IMR-90 (cell line): ENCODE results near the gene MIOX. TPM values are rescaled to one million over a fixed set of nuclear protein-coding genes. Genes with fewer than 3 reads are reported as not detected.

Experiments
- ATAC-seq: fragments of 200-7000 bp; cut with Tn5 transposase; 2 replicates; pipeline ENCODE4 v1.9.1; 2020; ENCODE audit warnings: low read depth, mild to moderate bottlenecking, moderate library complexity
- BruUV-seq: library from RNA; stranded (reverse); fragments of 400-500 nt; replicated peaks from 2 replicates; lab custom pipeline; 2021; lab: Mats Ljungman, UMichigan
- CTCF ChIA-PET: fragments of 300-600 bp; formaldehyde crosslinking; extraction: SDS; loops from one replicate; lab custom pipeline; 2021; ENCODE audit warnings: antibody characterized with exemption; lab: Yijun Ruan, JAX
- POLR2A ChIA-PET: fragments of 300-600 bp; sonication (Branson Sonifier 250); formaldehyde crosslinking; loops from one replicate; lab custom pipeline; 2022; ENCODE audit warnings: antibody characterized with exemption; ENCODE audit not compliant: unreplicated experiment; lab: Charles Lee
- DNase-seq: peaks from one replicate; pipeline ENCODE4 v3.0.0; 2013
- H2AFZ ChIP-seq: replicated peaks from 2 replicates; pipeline ENCODE3; 2013; ENCODE audit warnings: low read length, mild to moderate bottlenecking; ENCODE audit not compliant: poor library complexity
- H2AK5ac ChIP-seq: 2 replicates; pipeline ENCODE4 v1.6.1; 2013; ENCODE audit warnings: low read depth, low read length, inconsistent platforms
- H2AK9ac ChIP-seq: replicated peaks from 2 replicates; pipeline ENCODE3; 2013; ENCODE audit warnings: mild to moderate bottlenecking, low read depth, low read length, moderate library complexity; ENCODE audit not compliant: poor library complexity
- H2BK120ac ChIP-seq: 2 replicates; pipeline ENCODE4 v1.6.1; 2013; ENCODE audit warnings: low read depth, low read length, inconsistent platforms
- H2BK15ac ChIP-seq: 3 replicates; pipeline ENCODE4 v1.6.1; 2013; ENCODE audit warnings: low read depth, low read length, inconsistent platforms
- H2BK20ac ChIP-seq: 2 replicates; pipeline ENCODE4 v1.6.1; 2013; ENCODE audit warnings: low read depth, mild to moderate bottlenecking, inconsistent platforms, low read length, moderate library complexity
- H2BK5ac ChIP-seq: 2 replicates; pipeline ENCODE4 v1.6.1; 2013; ENCODE audit warnings: mild to moderate bottlenecking, low read depth, low read length, inconsistent platforms; ENCODE audit not compliant: poor library complexity, severe bottlenecking
- H3K14ac ChIP-seq: replicated peaks from 2 replicates; pipeline ENCODE4 v1.6.1; 2013; ENCODE audit warnings: low read depth, low read length, inconsistent platforms
- H3K18ac ChIP-seq: 2 replicates; pipeline ENCODE4 v1.6.1; 2013; ENCODE audit warnings: low read depth, low read length, control low read depth
- H3K23ac ChIP-seq: 2 replicates; pipeline ENCODE4 v1.6.1; 2013; ENCODE audit warnings: low read depth, low read length, inconsistent platforms
- H3K27ac ChIP-seq: 2 replicates; pipeline ENCODE4 v1.5.1; 2013; ENCODE audit warnings: mild to moderate bottlenecking, control low read depth, low read length; ENCODE audit not compliant: insufficient read depth
- H3K27me3 ChIP-seq: 2 replicates; pipeline ENCODE4 v1.6.1; 2013; ENCODE audit warnings: low read length; ENCODE audit not compliant: control insufficient read depth, insufficient read depth
- H3K36me3 ChIP-seq: 2 replicates; pipeline ENCODE4 v1.6.1; 2013; ENCODE audit warnings: low read length, mixed read lengths; ENCODE audit not compliant: control insufficient read depth, insufficient read depth
- H3K4ac ChIP-seq: 2 replicates; pipeline ENCODE4 v1.6.1; 2013; ENCODE audit warnings: low read depth, low read length, inconsistent platforms
- H3K4me1 ChIP-seq: 2 replicates; pipeline ENCODE4 v1.6.1; 2013; ENCODE audit warnings: low read length, mixed read lengths; ENCODE audit not compliant: control insufficient read depth, insufficient read depth
- H3K4me2 ChIP-seq: 2 replicates; pipeline ENCODE4 v1.6.1; 2013; ENCODE audit warnings: low read depth, mild to moderate bottlenecking, control low read depth, low read length, moderate library complexity
- H3K4me3 ChIP-seq: 2 replicates; pipeline ENCODE4 v1.5.1; 2013; ENCODE audit warnings: low read depth, mild to moderate bottlenecking, control low read depth, low read length, moderate library complexity; ENCODE audit not compliant: insufficient read depth
- H3K56ac ChIP-seq: 2 replicates; pipeline ENCODE4 v1.6.1; 2013; ENCODE audit warnings: low read length, inconsistent platforms; ENCODE audit not compliant: insufficient read depth; ENCODE audit errors: extremely low read depth
- H3K79me1 ChIP-seq, 2 experiments: 2 replicates each; pipeline ENCODE4 v1.6.1; 2013; ENCODE audit warnings: low read length in 2 of 2, inconsistent platforms in 1 of 2, low read depth in 1 of 2
- H3K9ac ChIP-seq: 2 replicates; pipeline ENCODE4 v1.6.1; 2013; ENCODE audit warnings: low read depth, low read length, control low read depth
- H3K9me1 ChIP-seq: 2 replicates; pipeline ENCODE4 v1.6.1; 2013; ENCODE audit warnings: low read length, inconsistent platforms; ENCODE audit not compliant: insufficient read depth
- H3K9me3 ChIP-seq: 2 replicates; pipeline ENCODE4 v1.6.1; 2013; ENCODE audit warnings: low read length; ENCODE audit not compliant: control insufficient read depth, insufficient read depth
- H4K20me1 ChIP-seq: 2 replicates; pipeline ENCODE4 v1.6.1; 2013; ENCODE audit warnings: low read length, inconsistent platforms; ENCODE audit not compliant: insufficient read depth
- H4K5ac ChIP-seq: 2 replicates; pipeline ENCODE4 v1.6.1; 2013; ENCODE audit warnings: mild to moderate bottlenecking, low read depth, low read length, control low read depth
- H4K8ac ChIP-seq, 2 experiments: 2 replicates each; pipeline ENCODE4 v1.6.1; 2013; ENCODE audit warnings: low read depth in 2 of 2, low read length in 2 of 2, control low read depth in 1 of 2, inconsistent platforms in 1 of 2
- H4K91ac ChIP-seq: 2 replicates; pipeline ENCODE4 v1.6.1; 2013; ENCODE audit warnings: low read depth, low read length, inconsistent platforms; ENCODE audit not compliant: insufficient read depth
- BHLHE40 ChIP-seq: fragments of 150-350 bp; IDR thresholded peaks from 2 replicates; pipeline ENCODE4 v1.6.1; 2016; ENCODE audit warnings: mild to moderate bottlenecking, low read depth, low read length
- CEBPB ChIP-seq: IDR thresholded peaks from 2 replicates; pipeline ENCODE4 v1.6.1; 2012; ENCODE audit warnings: low read depth, low read length, improper control_type of control experiment
- CHD1 ChIP-seq: IDR thresholded peaks from 2 replicates; pipeline ENCODE4 v1.6.1; 2012; ENCODE audit warnings: low read depth, low read length, improper control_type of control experiment
- FOS ChIP-seq: fragments of 150-350 bp; IDR thresholded peaks from 2 replicates; pipeline ENCODE4 v1.6.1; 2016; ENCODE audit warnings: low read depth, low read length
- MAFK ChIP-seq: IDR thresholded peaks from 2 replicates; pipeline ENCODE4 v1.6.1; 2012; ENCODE audit warnings: low read depth, low read length, improper control_type of control experiment
- MAZ ChIP-seq: IDR thresholded peaks from 2 replicates; pipeline ENCODE4 v1.6.1; 2012; ENCODE audit warnings: low read depth, mild to moderate bottlenecking, low read length, improper control_type of control experiment, moderate library complexity, borderline replicate concordance
- MXI1 ChIP-seq: IDR thresholded peaks from 2 replicates; pipeline ENCODE4 v1.6.1; 2012; ENCODE audit warnings: low read depth, mild to moderate bottlenecking, low read length, moderate library complexity, borderline replicate concordance
- NFE2L2 ChIP-seq: fragments of 150-350 bp; IDR thresholded peaks from 2 replicates; pipeline ENCODE4 v1.6.1; 2016; ENCODE audit warnings: low read depth, mild to moderate bottlenecking, low read length
- POLR2A ChIP-seq: IDR thresholded peaks from 2 replicates; pipeline ENCODE4 v1.6.1; 2012; ENCODE audit warnings: mild to moderate bottlenecking, low read depth, low read length
- RAD21 ChIP-seq: IDR thresholded peaks from 2 replicates; pipeline ENCODE4 v1.6.1; 2012; ENCODE audit warnings: low read length, improper control_type of control experiment
- RCOR1 ChIP-seq: IDR thresholded peaks from 2 replicates; pipeline ENCODE4 v1.6.1; 2012; ENCODE audit warnings: mild to moderate bottlenecking, low read length, improper control_type of control experiment; ENCODE audit not compliant: insufficient replicate concordance
- RFX5 ChIP-seq: IDR thresholded peaks from 2 replicates; pipeline ENCODE4 v1.8.0; 2012; ENCODE audit warnings: low read depth, mild to moderate bottlenecking, low read length, moderate library complexity
- SMC3 ChIP-seq: fragments of 150-350 bp; IDR thresholded peaks from 2 replicates; pipeline ENCODE4 v1.6.1; 2016; ENCODE audit warnings: low read depth, mild to moderate bottlenecking, antibody characterized with exemption, low read length, moderate library complexity
- USF2 ChIP-seq: fragments of 150-350 bp; IDR thresholded peaks from 2 replicates; pipeline ENCODE4 v1.6.1; 2017; ENCODE audit warnings: mild to moderate bottlenecking, antibody characterized with exemption, low read length, low read depth
- whole genome bisulfite sequencing, 2 experiments: methylation state at CpG; one replicate each; pipeline versions ENCODE4 v1.1.5 to v1.1.7; 2013; ENCODE audit warnings: missing lambda C conversion rate in 2 of 2; ENCODE audit not compliant: insufficient read length in 1 of 2; ENCODE audit errors: extremely low coverage in 2 of 2; 5-methylcytosine and 5-hydroxymethylcytosine counted together
- dilution Hi-C: fragments of 300-500 bp; cut with HindIII; formaldehyde crosslinking; loops from one replicate; pipeline ENCODE4 v1.14.3; 2018; ENCODE audit warnings: low sequenced_read_pairs; ENCODE audit not compliant: unreplicated experiment
- in situ Hi-C: fragments of 300-500 bp; cut with MboI; formaldehyde crosslinking; loops from 3 replicates; pipeline ENCODE4 v1.14.3; 2019; ENCODE audit warnings: low sequenced_read_pairs, inconsistent platforms, mixed read lengths
- intact Hi-C: fragments of 100-400 bp; cut with micrococcal nuclease; formaldehyde crosslinking; loops from 2 replicates; pipeline ENCODE4 v1.10.0; 2022
- polyA plus RNA-seq, 3 experiments: library from polyadenylated mRNA; depleted of rRNA; stranded (reverse); fragments of >200 nt; gene quantifications; 2 replicates each; pipeline ENCODE4 v1.2.3, GENCODE V29; 2012; ENCODE audit warnings: low replicate concordance in 1 of 3
- total RNA-seq: library from RNA; depleted of rRNA; stranded (reverse); fragments of >200 nt; gene quantifications from 2 replicates; pipeline ENCODE4 v1.2.3, GENCODE V29; 2012
- TF ChIP-seq, protein P1 (sequence below): fragments of 150-350 bp; IDR thresholded peaks from 2 replicates; pipeline ENCODE4 v1.6.1; 2016; ENCODE audit warnings: low read depth, mild to moderate bottlenecking, low read length, moderate library complexity, borderline replicate concordance
- TF ChIP-seq, protein P2 (sequence below): conservative IDR thresholded peaks from 2 replicates; pipeline ENCODE4 v1.5.1; 2012; ENCODE audit warnings: mild to moderate bottlenecking, low read depth, low read length, improper control_type of control experiment

MIOX gene
- total and polyA plus RNA-seq, 2 of the 4 experiments (the other 2 are of a cell fraction): not detected

DNA sequence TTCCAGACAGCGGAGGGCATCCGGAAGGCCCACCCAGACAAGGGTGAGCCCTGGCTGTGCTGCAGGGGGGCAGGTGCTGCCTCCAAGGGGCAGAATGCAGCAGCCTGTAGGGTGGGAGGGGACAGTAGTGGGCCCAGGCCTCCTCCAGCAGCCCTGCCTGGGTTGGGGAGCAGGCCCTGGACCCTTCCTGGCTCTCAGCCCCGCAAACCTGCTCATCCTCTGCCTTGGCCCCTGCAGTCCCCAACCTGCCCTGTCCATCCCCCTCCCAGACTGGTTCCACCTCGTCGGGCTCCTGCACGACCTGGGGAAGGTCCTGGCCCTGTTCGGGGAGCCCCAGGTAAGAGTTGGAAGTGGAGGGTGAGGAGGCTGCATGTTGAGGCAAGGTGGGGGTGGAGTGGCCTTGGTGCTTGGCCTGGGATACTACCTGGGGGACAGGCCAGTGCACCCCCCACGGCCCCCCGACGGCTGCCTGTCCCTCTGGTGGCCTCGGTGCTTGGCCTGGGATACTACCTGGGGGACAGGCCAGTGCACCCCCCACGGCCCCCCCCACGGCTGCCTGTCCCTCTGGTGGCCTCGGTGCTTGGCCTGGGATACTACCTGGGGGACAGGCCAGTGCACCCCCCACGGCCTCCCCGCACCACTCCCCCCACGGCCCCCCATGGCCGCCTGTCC lies 1.5 kb downstream of the MIOX start:
- H4K20me1 ChIP-seq: no peaks in the 10 kb centered on the region; the same call in 1 of the 2 replicates
- H2AK9ac ChIP-seq: no peak overlapping the region
- ATAC-seq (no peak), DNase-seq (no peak)
- no peak overlapping the region for H3K23ac ChIP-seq
- H3K9ac ChIP-seq: no peak overlapping the region
- no peak overlapping the region for H3K14ac ChIP-seq
- no peak overlapping the region for H3K4ac ChIP-seq
- H2BK5ac ChIP-seq: no peak overlapping the region
- no peak overlapping the region for H2BK15ac ChIP-seq
- TF ChIP-seq MXI1 (no peak), FOS (no peak), MAZ (no peak), RFX5 (no peak), RCOR1 (no peak), NFE2L2 (no peak), USF2 (no peak), CEBPB (no peak), SMC3 (no peak), RAD21 (no peak), CHD1 (no peak), MAFK (no peak), POLR2A (no peak), BHLHE40 (no peak)
- TF ChIP-seq, protein P1, sequence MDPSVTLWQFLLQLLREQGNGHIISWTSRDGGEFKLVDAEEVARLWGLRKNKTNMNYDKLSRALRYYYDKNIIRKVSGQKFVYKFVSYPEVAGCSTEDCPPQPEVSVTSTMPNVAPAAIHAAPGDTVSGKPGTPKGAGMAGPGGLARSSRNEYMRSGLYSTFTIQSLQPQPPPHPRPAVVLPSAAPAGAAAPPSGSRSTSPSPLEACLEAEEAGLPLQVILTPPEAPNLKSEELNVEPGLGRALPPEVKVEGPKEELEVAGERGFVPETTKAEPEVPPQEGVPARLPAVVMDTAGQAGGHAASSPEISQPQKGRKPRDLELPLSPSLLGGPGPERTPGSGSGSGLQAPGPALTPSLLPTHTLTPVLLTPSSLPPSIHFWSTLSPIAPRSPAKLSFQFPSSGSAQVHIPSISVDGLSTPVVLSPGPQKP: no peak
- TF ChIP-seq, protein P2, sequence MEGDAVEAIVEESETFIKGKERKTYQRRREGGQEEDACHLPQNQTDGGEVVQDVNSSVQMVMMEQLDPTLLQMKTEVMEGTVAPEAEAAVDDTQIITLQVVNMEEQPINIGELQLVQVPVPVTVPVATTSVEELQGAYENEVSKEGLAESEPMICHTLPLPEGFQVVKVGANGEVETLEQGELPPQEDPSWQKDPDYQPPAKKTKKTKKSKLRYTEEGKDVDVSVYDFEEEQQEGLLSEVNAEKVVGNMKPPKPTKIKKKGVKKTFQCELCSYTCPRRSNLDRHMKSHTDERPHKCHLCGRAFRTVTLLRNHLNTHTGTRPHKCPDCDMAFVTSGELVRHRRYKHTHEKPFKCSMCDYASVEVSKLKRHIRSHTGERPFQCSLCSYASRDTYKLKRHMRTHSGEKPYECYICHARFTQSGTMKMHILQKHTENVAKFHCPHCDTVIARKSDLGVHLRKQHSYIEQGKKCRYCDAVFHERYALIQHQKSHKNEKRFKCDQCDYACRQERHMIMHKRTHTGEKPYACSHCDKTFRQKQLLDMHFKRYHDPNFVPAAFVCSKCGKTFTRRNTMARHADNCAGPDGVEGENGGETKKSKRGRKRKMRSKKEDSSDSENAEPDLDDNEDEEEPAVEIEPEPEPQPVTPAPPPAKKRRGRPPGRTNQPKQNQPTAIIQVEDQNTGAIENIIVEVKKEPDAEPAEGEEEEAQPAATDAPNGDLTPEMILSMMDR: no peak
- H3K9me1 ChIP-seq: no peaks in the 10 kb centered on the region
- H3K36me3 ChIP-seq: peaks cover 2% of the 10 kb centered on the region; the same call in 1 of the 2 replicates
- H3K9me3 ChIP-seq: no peaks in the 10 kb centered on the region
- no peak overlapping the region for H2AK5ac ChIP-seq
- no TSS peak for BruUV-seq
- dilution Hi-C loops (no loop called here), intact Hi-C loops (no loop called here), in situ Hi-C loops (no loop called here)
- no peak overlapping the region for H3K27ac ChIP-seq
- H4K8ac ChIP-seq: no peak overlapping the region
- H2BK20ac ChIP-seq: no peak overlapping the region
- WGBS, 2 experiments: no CpG with 5 or more reads among the region's 18 CpGs
- H4K5ac ChIP-seq: no peak overlapping the region
- no peaks in the 10 kb centered on the region for H3K4me1 ChIP-seq
- H3K4me2 ChIP-seq: no peak overlapping the region
- H2BK120ac ChIP-seq: no peak overlapping the region
- no peaks in the 10 kb centered on the region; the same call in 1 of the 2 replicates for H3K27me3 ChIP-seq
- H4K91ac ChIP-seq: no peak overlapping the region
- ChIA-PET CTCF (no interaction called here), POLR2A (no interaction called here)
- no peak overlapping the region for H3K4me3 ChIP-seq
- H3K79me1 ChIP-seq: no peaks in the 10 kb centered on the region
- no peak overlapping the region for H2AFZ ChIP-seq
- no peak overlapping the region for H3K18ac ChIP-seq
- H3K56ac ChIP-seq: no peak overlapping the region
